HFFc6 (cell line): Measurements from ENCODE around the gene HSD11B2. TPM values are rescaled to one million over a fixed set of nuclear protein-coding genes. Genes with fewer than 3 reads are reported as not detected.

Source experiments
- total RNA-seq, 6 experiments: library from RNA; stranded (reverse); fragmentation: NEBNext Ultra II Directional; extraction: Animal tissue kit (Norgen Biotek cat#: 25700); gene quantifications; 2 replicates in 1 of 6; 3 replicates in 5 of 6; pipeline ENCODE4 v1.2.3, GENCODE V29; 2021

The HSD11B2 gene
- total RNA-seq, 6 experiments from 2014 or later, result not detected

Other genes starting within 250 kb of the HSD11B2 start
- 10 to 100 TPM in 5 of 6 experiments, 1 to 10 TPM in 1; 9.6 to 13.8 (median 11.6) TPM for gene MATCAP1, start 247.2 kb upstream of the HSD11B2 start, total RNA-seq
- gene EXOC3L1, start 241.0 kb upstream of the HSD11B2 start, total RNA-seq, result under 1 TPM in 1 of 6 experiments, not detected in 5; 0.18 TPM
- gene E2F4, start 239.0 kb upstream of the HSD11B2 start, total RNA-seq, result 10 to 100 TPM; 52.9 to 64.7 (median 61.0) TPM
- 1 to 10 TPM in 3 of 6 experiments, under 1 TPM in 3; 0.79 to 1.3 (median 1.1) TPM for gene ELMO3, start 232.0 kb upstream of the HSD11B2 start, total RNA-seq
- gene TMEM208, start 204.0 kb upstream of the HSD11B2 start, total RNA-seq, result 10 to 100 TPM; 50.9 to 67.8 (median 58.4) TPM
- gene FHOD1, start 183.6 kb upstream of the HSD11B2 start, total RNA-seq, result 10 to 100 TPM; 46.3 to 55.9 (median 51.1) TPM
- gene SLC9A5, start 182.1 kb upstream of the HSD11B2 start, total RNA-seq, result 1 to 10 TPM; 3.3 to 4.2 (median 3.7) TPM
- 10 to 100 TPM in 5 of 6 experiments, 1 to 10 TPM in 1; 8.6 to 14.1 (median 13.0) TPM for gene PLEKHG4, start 151.6 kb upstream of the HSD11B2 start, total RNA-seq
- gene KCTD19, start 104.4 kb upstream of the HSD11B2 start, total RNA-seq, result not detected
- gene LRRC36, start 104.3 kb upstream of the HSD11B2 start, total RNA-seq, result not detected
- gene TPPP3, start 37.6 kb upstream of the HSD11B2 start, total RNA-seq, result under 1 TPM in 2 of 6 experiments, not detected in 4; 0.21 to 0.28 TPM
- 1 to 10 TPM; 2.1 to 5.4 (median 2.8) TPM for gene ZDHHC1, start 14.6 kb upstream of the HSD11B2 start, total RNA-seq
- gene ATP6V0D1, start 50.0 kb downstream of the HSD11B2 start, total RNA-seq, result 100 to 1,000 TPM; 102 to 130 (median 118) TPM
- gene AGRP, start 52.4 kb downstream of the HSD11B2 start, total RNA-seq, result not detected
- gene RIPOR1, start 97.7 kb downstream of the HSD11B2 start, total RNA-seq, result 100 to 1,000 TPM in 1 of 6 experiments, 10 to 100 TPM in 5; 72.2 to 101 (median 82.9) TPM
- gene CTCF, start 131.4 kb downstream of the HSD11B2 start, total RNA-seq, result 10 to 100 TPM; 22.6 to 31.1 (median 29.4) TPM
- gene CARMIL2, start 214.0 kb downstream of the HSD11B2 start, total RNA-seq, result 1 to 10 TPM; 1.6 to 2.7 (median 1.8) TPM
- gene ACD, start 229.1 kb downstream of the HSD11B2 start, total RNA-seq, result 10 to 100 TPM; 18.0 to 25.8 (median 23.9) TPM
- 1 to 10 TPM in 1 of 6 experiments, under 1 TPM in 5; 0.55 to 1.1 (median 0.86) TPM for gene PARD6A, start 229.8 kb downstream of the HSD11B2 start, total RNA-seq
- gene ENKD1, start 235.6 kb downstream of the HSD11B2 start, total RNA-seq, result 10 to 100 TPM in 1 of 6 experiments, 1 to 10 TPM in 5; 7.4 to 10.8 (median 8.9) TPM
- gene C16orf86, start 235.7 kb downstream of the HSD11B2 start, total RNA-seq, result 1 to 10 TPM; 1.0 to 1.9 (median 1.6) TPM